CD4-positive, alpha-beta memory T cell (primary cell): ENCODE data around the gene GPR153. TPM values are rescaled to one million over a fixed set of nuclear protein-coding genes. Genes with fewer than 3 reads are reported as not detected.

Experiments used
- CTCF ChIA-PET: fragments of 350-600 bp; sonication (Branson Sonifier 250); formaldehyde crosslinking; loops from one replicate; lab custom pipeline; 2021; ENCODE audit warnings: inconsistent platforms; ENCODE audit not compliant: partially characterized antibody; lab: Charles Lee
- POLR2A ChIA-PET: fragments of 350-600 bp; sonication (Branson Sonifier 250); formaldehyde crosslinking; loops from one replicate; lab custom pipeline; 2021; ENCODE audit not compliant: partially characterized antibody; lab: Charles Lee
- DNase-seq, 5 donors: peaks; one replicate each; pipeline versions ENCODE4 v3.0.0 to v3.0.0-alpha.2; 2020 to 2022; ENCODE audit warnings: mixed read lengths in 1 of 5
- H3K27ac ChIP-seq: one replicate; pipeline ENCODE4 v1.7.0; 2013; ENCODE audit warnings: low read depth, low read length
- H3K27me3 ChIP-seq: 2 replicates; pipeline ENCODE4 v1.7.0; 2013; ENCODE audit warnings: mild to moderate bottlenecking, low read length, moderate library complexity; ENCODE audit not compliant: insufficient read depth
- H3K36me3 ChIP-seq: 2 replicates; pipeline ENCODE4 v1.7.0; 2013; ENCODE audit warnings: mild to moderate bottlenecking, low read length, moderate library complexity; ENCODE audit not compliant: insufficient read depth
- H3K4me1 ChIP-seq: 2 replicates; pipeline ENCODE4 v1.7.0; 2013; ENCODE audit warnings: mild to moderate bottlenecking, low read length, moderate library complexity; ENCODE audit not compliant: insufficient read depth
- H3K4me3 ChIP-seq, 2 donors: one replicate each; pipeline ENCODE4 v1.7.0; 2013; ENCODE audit warnings: low read length in 2 of 2, mild to moderate bottlenecking in 1 of 2
- H3K9me3 ChIP-seq, 2 donors: one replicate each; pipeline ENCODE4 v1.7.0; 2013; ENCODE audit warnings: low read length in 2 of 2, control low read depth in 1 of 2; ENCODE audit not compliant: control insufficient read depth in 1 of 2
- H3K27ac Mint-ChIP-seq, 7 donors: one replicate each; pipeline ENCODE4 v1.8.0; 2020 to 2021; ENCODE audit warnings: mixed read lengths in 7 of 7, mild to moderate bottlenecking in 6 of 7, inconsistent platforms in 3 of 7, moderate library complexity in 3 of 7
- H3K27me3 Mint-ChIP-seq, 2 donors: one replicate each; pipeline ENCODE4 v1.8.0; 2020 to 2021; ENCODE audit warnings: mixed read lengths in 2 of 2
- H3K36me3 Mint-ChIP-seq, 2 donors: one replicate each; pipeline ENCODE4 v1.8.0; 2020 to 2021; ENCODE audit warnings: mixed read lengths in 2 of 2, inconsistent platforms in 1 of 2, mild to moderate bottlenecking in 1 of 2
- H3K4me1 Mint-ChIP-seq, 4 donors: one replicate each; pipeline ENCODE4 v1.8.0; 2020 to 2021; ENCODE audit warnings: mixed read lengths in 4 of 4, mild to moderate bottlenecking in 1 of 4
- H3K4me3 Mint-ChIP-seq, 8 donors: one replicate each; pipeline ENCODE4 v1.8.0; 2020 to 2021; ENCODE audit warnings: mixed read lengths in 8 of 8, mild to moderate bottlenecking in 7 of 8, moderate library complexity in 6 of 8, inconsistent platforms in 3 of 8
- H3K9me3 Mint-ChIP-seq, 8 donors: one replicate each; pipeline ENCODE4 v1.8.0; 2020 to 2021; ENCODE audit warnings: mixed read lengths in 8 of 8, mild to moderate bottlenecking in 5 of 8, inconsistent platforms in 3 of 8, moderate library complexity in 1 of 8
- intact Hi-C: fragments of 100-400 bp; cut with micrococcal nuclease; formaldehyde crosslinking; loops from one replicate; pipeline ENCODE4 v1.15.1; 2023
- polyA plus RNA-seq, 2 donors: library from polyadenylated mRNA; unstranded; fragments of 300-500 nt; fragmentation: Illumina TruSeq; gene quantifications; one replicate each; pipeline ENCODE4 v1.2.3, GENCODE V29; 2021
- total RNA-seq, 2 experiments: library from RNA; stranded (reverse); gene quantifications; one replicate each; pipeline ENCODE4 v1.2.3, GENCODE V29; 2021

GPR153 gene
- total and polyA plus RNA-seq, 4 experiments from 2014 or later, result 0.32 to 0.33 TPM; not detected in 2

- H3K9me3 ChIP-seq, result no peaks in the 10 kb centered on the region
- H3K9me3 Mint-ChIP-seq, result no peaks in the 10 kb centered on the region
- peaks cover 3 to 6% of the 10 kb centered on the region in 2 donors for H3K27me3 Mint-ChIP-seq
- no peak overlapping the region for H3K27ac Mint-ChIP-seq
- ChIA-PET POLR2A (no interaction called here), CTCF (no interaction called here)
- H3K27ac ChIP-seq, result no peak overlapping the region
- H3K27me3 ChIP-seq, result no peaks in the 10 kb centered on the region
- peaks cover 0 to 13% (median 0%) of the 10 kb centered on the region in 4 donors for H3K4me1 Mint-ChIP-seq
- intact Hi-C loops, result no loop called here
- H3K4me3 Mint-ChIP-seq, result no peak overlapping the region
- H3K4me1 ChIP-seq, result peaks cover 16% of the 10 kb centered on the region
- H3K4me3 ChIP-seq, result peak overlapping the region in 1 of 2 donors; percentile 19
- H3K36me3 ChIP-seq, result no peaks in the 10 kb centered on the region
- no peak for DNase-seq
- no peaks in the 10 kb centered on the region for H3K36me3 Mint-ChIP-seq
Observed at GRCh38 chr1:6260433-6260934, 414 bp downstream of the GPR153 start.

DNA sequence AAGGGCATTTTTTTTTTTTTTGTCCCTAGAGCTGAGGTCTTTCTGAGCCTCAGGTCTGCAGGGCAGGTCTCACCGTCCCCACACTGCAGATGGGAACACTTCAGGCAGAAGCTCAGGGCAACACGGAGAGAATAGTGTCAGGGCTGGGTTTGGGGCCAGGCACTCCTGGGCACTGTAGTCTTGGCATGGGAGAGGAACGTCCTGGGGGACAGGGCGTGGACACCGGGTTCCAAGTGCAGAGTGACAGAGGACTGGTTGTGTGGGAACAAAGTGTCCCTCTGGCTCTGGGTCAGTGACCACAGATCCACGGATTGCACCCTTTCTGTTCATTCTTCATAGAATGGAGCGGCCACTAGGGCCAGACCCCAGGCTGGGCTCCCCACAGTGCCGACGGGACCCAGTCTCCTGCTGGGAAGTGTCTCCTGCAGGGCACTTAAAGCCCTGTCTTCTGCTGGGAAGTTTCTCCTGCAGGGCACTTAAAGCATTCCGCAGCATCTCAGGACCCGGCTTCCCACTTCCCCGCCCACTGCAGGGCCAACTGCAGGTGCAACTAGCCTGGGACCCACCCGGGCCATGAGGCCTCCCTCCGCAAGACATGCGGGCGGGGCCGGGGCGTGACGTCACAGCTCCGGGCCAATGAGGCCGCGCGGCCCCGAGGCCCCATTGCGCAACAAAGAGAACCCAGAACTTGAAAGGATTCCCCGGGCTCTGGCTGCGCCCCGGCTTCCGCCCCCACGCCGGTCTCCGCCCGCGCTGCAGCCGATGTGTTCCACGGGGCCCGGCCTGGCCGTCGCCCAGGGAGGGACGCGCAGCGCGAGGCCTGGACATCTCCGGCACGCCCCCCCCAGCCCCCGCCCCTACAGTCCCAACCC, 1.2 kb downstream of the GPR153 start:
- Mint-ChIP-seq H3K4me1 (peaks cover 0 to 13% (median 0%) of the 10 kb centered on the region in 4 donors), H3K27me3 (peaks cover 3 to 6% of the 10 kb centered on the region in 2 donors), H3K36me3 (no peaks in the 10 kb centered on the region), H3K9me3 (no peaks in the 10 kb centered on the region), H3K27ac (peak overlapping the region in 3 of 7 donors; percentile 10 to 59 (median 24)), H3K4me3 (peak overlapping the region in 7 of 8 donors; percentile 36 to 66 (median 61))
- Histone ChIP-seq H3K36me3 (no peaks in the 10 kb centered on the region), H3K4me1 (peaks cover 16% of the 10 kb centered on the region), H3K4me3 (peak overlapping the region in 1 of 2 donors; percentile 19), H3K27ac (no peak overlapping the region), H3K27me3 (no peaks in the 10 kb centered on the region), H3K9me3 (no peaks in the 10 kb centered on the region)
- POLR2A ChIA-PET, result interaction anchor here (0.5 to 0.9 kb wide), 2 partner anchors 60 to 281 kb away, joined by 3 read pairs; partner anchors contain the start of gene RPL22
- CTCF ChIA-PET, result interaction anchor here (0.9 kb wide), 1 partner anchor 12 kb away, joined by 3 read pairs; no protein-coding TSS in a partner anchor
- intact Hi-C loops, result no loop called here
- DNase-seq, result peak; percentile 68 to 81 (median 72)

- no peak overlapping the region for H3K4me3 ChIP-seq
- CTCF ChIA-PET, result interaction anchor here (0.9 kb wide), 1 partner anchor 11 kb away, joined by 3 read pairs; no protein-coding TSS in a partner anchor
- POLR2A ChIA-PET, result no interaction called here
- peaks cover 3 to 6% of the 10 kb centered on the region in 2 donors for H3K27me3 Mint-ChIP-seq
- peaks cover 0 to 13% (median 0%) of the 10 kb centered on the region in 4 donors for H3K4me1 Mint-ChIP-seq
- peaks cover 16% of the 10 kb centered on the region for H3K4me1 ChIP-seq
- H3K27ac ChIP-seq, result no peak overlapping the region
- DNase-seq, result no peak
- peak overlapping the region in 3 of 7 donors; percentile 12 to 24 (median 19) for H3K27ac Mint-ChIP-seq
- H3K4me3 Mint-ChIP-seq, result peak overlapping the region in 6 of 8 donors; percentile 17 to 69 (median 48)
- intact Hi-C loops, result no loop called here
- no peaks in the 10 kb centered on the region for H3K36me3 ChIP-seq
- H3K36me3 Mint-ChIP-seq, result no peaks in the 10 kb centered on the region
- no peaks in the 10 kb centered on the region for H3K9me3 ChIP-seq
- no peaks in the 10 kb centered on the region for H3K9me3 Mint-ChIP-seq
- no peaks in the 10 kb centered on the region for H3K27me3 ChIP-seq
Observed at GRCh38 chr1:6258675-6259074, 2.2 kb downstream of the GPR153 start.

DNA sequence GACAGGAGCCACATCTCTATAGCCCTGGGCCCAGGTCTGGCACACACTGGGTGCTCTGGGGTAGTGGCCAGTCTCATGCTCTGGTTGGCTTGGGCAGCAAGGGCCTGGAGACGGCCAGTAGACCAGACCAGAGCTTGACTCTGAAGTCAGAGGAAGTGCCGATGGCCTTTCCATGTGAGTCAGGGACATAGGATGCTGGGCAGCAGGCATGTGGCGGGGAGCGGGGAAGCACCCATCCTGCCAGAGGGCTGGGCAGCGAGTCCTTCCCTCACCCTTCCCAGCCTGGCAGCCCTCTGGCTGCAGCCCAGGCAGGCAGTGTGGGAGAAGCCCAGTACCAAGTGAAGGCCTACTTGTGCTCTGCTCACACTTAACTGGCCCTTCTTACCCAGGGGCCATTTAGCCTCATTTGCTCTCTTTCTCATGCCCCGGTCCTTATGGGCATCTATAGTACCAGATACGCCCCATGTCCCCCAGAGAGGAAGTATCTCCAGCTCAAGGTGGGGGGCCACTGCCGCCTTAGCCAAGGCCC, 3.3 kb downstream of the GPR153 start:
- POLR2A ChIA-PET, result no interaction called here
- CTCF ChIA-PET, result interaction anchor here (1.2 to 1.4 kb wide), 2 partner anchors 9 to 147 kb away, joined by 3 to 4 read pairs; no protein-coding TSS in a partner anchor

DNA sequence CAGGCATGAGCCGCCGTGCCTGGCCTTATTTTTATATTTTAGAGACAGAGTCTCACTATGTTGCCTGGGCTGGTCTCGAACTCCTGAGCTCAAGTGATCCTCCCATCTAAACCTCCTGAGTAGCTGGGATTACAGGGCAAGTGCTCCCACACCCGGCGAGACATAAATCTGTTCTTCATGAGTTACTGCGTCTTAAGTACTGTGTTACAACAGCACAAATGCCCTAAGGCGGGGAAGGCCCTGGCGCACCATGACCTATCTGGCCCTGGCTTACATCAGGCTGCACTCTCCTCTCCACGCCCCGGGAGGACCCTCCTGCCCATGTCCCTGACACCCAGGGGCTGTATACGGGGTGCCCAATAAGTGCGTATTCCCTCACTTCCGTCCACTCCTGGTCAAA, 4.3 kb downstream of the GPR153 start:
- no peak overlapping the region for H3K27ac ChIP-seq
- Mint-ChIP-seq H3K36me3 (no peaks in the 10 kb centered on the region), H3K27ac (peak overlapping the region in 1 of 7 donors; percentile 51), H3K4me1 (peaks cover 0 to 10% (median 0%) of the 10 kb centered on the region in 4 donors), H3K27me3 (peaks cover 0 to 8% of the 10 kb centered on the region in 2 donors), H3K4me3 (no peak overlapping the region), H3K9me3 (no peaks in the 10 kb centered on the region)
- DNase-seq, result no peak
- ChIA-PET POLR2A (no interaction called here), CTCF (interaction anchor here (1.4 kb wide), 1 partner anchor 148 kb away, joined by 4 read pairs; no protein-coding TSS in a partner anchor)
- H3K4me3 ChIP-seq, result no peak overlapping the region
- H3K4me1 ChIP-seq, result peaks cover 12% of the 10 kb centered on the region
- no peaks in the 10 kb centered on the region for H3K27me3 ChIP-seq
- intact Hi-C loops, result no loop called here
- H3K9me3 ChIP-seq, result no peaks in the 10 kb centered on the region
- H3K36me3 ChIP-seq, result no peaks in the 10 kb centered on the region

More for the DNA sequence above, 3.3 kb downstream of the GPR153 start:
- Histone ChIP-seq H3K9me3 (no peaks in the 10 kb centered on the region), H3K36me3 (no peaks in the 10 kb centered on the region), H3K27ac (no peak overlapping the region), H3K4me1 (peaks cover 16% of the 10 kb centered on the region), H3K27me3 (no peaks in the 10 kb centered on the region), H3K4me3 (no peak overlapping the region)
- H3K9me3 Mint-ChIP-seq, result no peaks in the 10 kb centered on the region
- peak overlapping the region in 1 of 8 donors; percentile 57 for H3K4me3 Mint-ChIP-seq
- DNase-seq, result no peak
- H3K27ac Mint-ChIP-seq, result no peak overlapping the region
- peaks cover 3 to 6% of the 10 kb centered on the region in 2 donors for H3K27me3 Mint-ChIP-seq
- intact Hi-C loops, result no loop called here
- peaks cover 0 to 13% (median 0%) of the 10 kb centered on the region in 4 donors for H3K4me1 Mint-ChIP-seq
- no peaks in the 10 kb centered on the region for H3K36me3 Mint-ChIP-seq

DNA sequence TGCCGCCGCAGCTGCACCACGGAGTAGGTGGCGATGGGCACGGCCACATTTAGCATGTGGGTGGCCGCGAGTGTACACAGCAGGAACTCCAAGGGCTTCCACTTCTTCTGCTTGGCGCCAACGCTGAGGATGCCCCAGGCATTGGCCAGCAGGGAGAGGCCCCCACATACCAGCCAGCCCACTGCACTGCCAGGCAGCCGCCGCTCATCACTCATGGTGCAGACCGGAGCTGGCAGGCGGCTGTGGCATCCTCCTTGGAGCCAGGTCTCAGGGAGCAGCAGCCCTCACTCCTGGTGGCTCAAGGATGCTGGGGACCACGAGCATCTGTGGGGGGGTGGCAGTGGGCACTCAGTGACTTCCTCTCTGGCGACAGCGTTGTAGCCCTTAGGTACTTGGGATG, 6.2 kb downstream of the GPR153 start:
- no peak for DNase-seq
- no peak overlapping the region for H3K4me3 ChIP-seq
- no peaks in the 10 kb centered on the region for H3K9me3 Mint-ChIP-seq
- POLR2A ChIA-PET, result no interaction called here
- H3K27ac Mint-ChIP-seq, result no peak overlapping the region
- peaks cover 0 to 10% of the 10 kb centered on the region in 2 donors for H3K27me3 Mint-ChIP-seq
- H3K4me1 Mint-ChIP-seq, result peaks cover 0 to 6% (median under 1%) of the 10 kb centered on the region in 4 donors
- intact Hi-C loops, result no loop called here
- peaks cover 5% of the 10 kb centered on the region for H3K4me1 ChIP-seq
- H3K27ac ChIP-seq, result no peak overlapping the region
- H3K9me3 ChIP-seq, result no peaks in the 10 kb centered on the region
- no peaks in the 10 kb centered on the region for H3K36me3 ChIP-seq
- CTCF ChIA-PET, result no interaction called here
- no peak overlapping the region for H3K4me3 Mint-ChIP-seq
- H3K36me3 Mint-ChIP-seq, result no peaks in the 10 kb centered on the region
- no peaks in the 10 kb centered on the region for H3K27me3 ChIP-seq

GRCh38 chr1:6253380-6253779, 7.5 kb downstream of the GPR153 start:
- CTCF ChIA-PET, result no interaction called here
- POLR2A ChIA-PET, result no interaction called here
- Histone ChIP-seq H3K4me1 (no peaks in the 10 kb centered on the region), H3K36me3 (no peaks in the 10 kb centered on the region), H3K27me3 (peaks cover 1% of the 10 kb centered on the region), H3K9me3 (no peaks in the 10 kb centered on the region), H3K4me3 (no peak overlapping the region), H3K27ac (no peak overlapping the region)
- no peaks in the 10 kb centered on the region for H3K9me3 Mint-ChIP-seq
- no peak overlapping the region for H3K4me3 Mint-ChIP-seq
- intact Hi-C loops, result no loop called here
- H3K27ac Mint-ChIP-seq, result no peak overlapping the region
- H3K4me1 Mint-ChIP-seq, result peaks cover 0 to 2% (median 0%) of the 10 kb centered on the region in 4 donors
- no peaks in the 10 kb centered on the region for H3K36me3 Mint-ChIP-seq
- DNase-seq, result no peak
- peaks cover 0 to 7% of the 10 kb centered on the region in 2 donors for H3K27me3 Mint-ChIP-seq
